HUES6 (cell line): ENCODE data around the gene PADI1.

Experiments used
- H3K27ac ChIP-seq: 2 replicates; pipeline ENCODE4 v1.7.0; 2013; ENCODE audit warnings: low read depth, mild to moderate bottlenecking, low read length, inconsistent platforms
- H3K27me3 ChIP-seq: 2 replicates; pipeline ENCODE4 v1.6.1; 2013; ENCODE audit warnings: low read length; ENCODE audit not compliant: control insufficient read depth, insufficient read depth
- H3K36me3 ChIP-seq: 2 replicates; pipeline ENCODE4 v1.6.1; 2013; ENCODE audit warnings: low read length; ENCODE audit not compliant: control insufficient read depth, insufficient read depth
- H3K4me1 ChIP-seq: 2 replicates; pipeline ENCODE4 v1.6.1; 2013; ENCODE audit warnings: low read length; ENCODE audit not compliant: control insufficient read depth, insufficient read depth
- H3K4me3 ChIP-seq: 2 replicates; pipeline ENCODE4 v1.5.1; 2013; ENCODE audit warnings: low read depth, low read length
- H3K9ac ChIP-seq: one replicate; pipeline ENCODE4 v1.6.1; 2013; ENCODE audit warnings: mild to moderate bottlenecking, low read length
- H3K9me3 ChIP-seq: 2 replicates; pipeline ENCODE4 v1.6.1; 2013; ENCODE audit warnings: low read depth, low read length; ENCODE audit not compliant: control insufficient read depth, insufficient read depth

PADI1 gene

GRCh38 chr1:17278996-17279830 is 74.3 kb downstream of the PADI1 start:
- Histone ChIP-seq H3K4me1 (0 out of 2 replicates have a peak, but pooled peaks cover 4% of the 10 kb centered on the region), H3K9me3 (no peaks in the 10 kb centered on the region), H3K27ac (no peak overlapping the region), H3K36me3 (no peaks in the 10 kb centered on the region), H3K27me3 (no peaks in the 10 kb centered on the region), H3K4me3 (no peak overlapping the region), H3K9ac (no peak overlapping the region)

- no peak overlapping the region for H3K27ac ChIP-seq
- H3K27me3 ChIP-seq: no peaks in the 10 kb centered on the region
- H3K36me3 ChIP-seq: no peaks in the 10 kb centered on the region
Observed at GRCh38 chr1:17280436-17280835, 75.5 kb downstream of the PADI1 start.

GRCh38 chr1:17280894-17281293 is 76.0 kb downstream of the PADI1 start:
- no peak overlapping the region for H3K9ac ChIP-seq
- no peaks in the 10 kb centered on the region for H3K9me3 ChIP-seq
- H3K4me1 ChIP-seq: no peaks in the 10 kb centered on the region
- no peak overlapping the region for H3K27ac ChIP-seq
- no peak overlapping the region for H3K4me3 ChIP-seq
- H3K27me3 ChIP-seq: no peaks in the 10 kb centered on the region
- H3K36me3 ChIP-seq: no peaks in the 10 kb centered on the region

More at GRCh38 chr1:17280436-17280835, 75.5 kb downstream of the PADI1 start:
- Histone ChIP-seq H3K9me3 (no peaks in the 10 kb centered on the region), H3K4me1 (no peaks in the 10 kb centered on the region), H3K4me3 (no peak overlapping the region), H3K9ac (no peak overlapping the region)

- Histone ChIP-seq H3K27me3 (no peaks in the 10 kb centered on the region), H3K9ac (no peak overlapping the region), H3K4me3 (no peak overlapping the region), H3K9me3 (no peaks in the 10 kb centered on the region), H3K27ac (no peak overlapping the region), H3K36me3 (no peaks in the 10 kb centered on the region), H3K4me1 (no peaks in the 10 kb centered on the region)
Observed at GRCh38 chr1:17281775-17282181, 76.8 kb downstream of the PADI1 start.

GRCh38 chr1:17282836-17283235 is 77.9 kb downstream of the PADI1 start:
- H3K9ac ChIP-seq: no peak overlapping the region
- H3K27ac ChIP-seq: no peak overlapping the region
- no peak overlapping the region for H3K4me3 ChIP-seq
- H3K9me3 ChIP-seq: no peaks in the 10 kb centered on the region
- no peaks in the 10 kb centered on the region for H3K27me3 ChIP-seq
- H3K36me3 ChIP-seq: no peaks in the 10 kb centered on the region
- H3K4me1 ChIP-seq: peaks cover 3% of the 10 kb centered on the region; the same call in 1 of the 2 replicates

GRCh38 chr1:17286646-17287045 is 81.7 kb downstream of the PADI1 start:
- no peaks in the 10 kb centered on the region for H3K27me3 ChIP-seq
- no peak overlapping the region for H3K9ac ChIP-seq
- no peaks in the 10 kb centered on the region for H3K36me3 ChIP-seq
- no peaks in the 10 kb centered on the region for H3K9me3 ChIP-seq
- no peak overlapping the region for H3K4me3 ChIP-seq
- H3K4me1 ChIP-seq: peaks cover 3% of the 10 kb centered on the region; the same call in 1 of the 2 replicates
- H3K27ac ChIP-seq: no peak overlapping the region

GRCh38 chr1:17287130-17287776 is 82.3 kb downstream of the PADI1 start:
- H3K4me3 ChIP-seq: no peak overlapping the region
- no peak overlapping the region for H3K27ac ChIP-seq
- H3K9me3 ChIP-seq: no peaks in the 10 kb centered on the region
- no peaks in the 10 kb centered on the region for H3K36me3 ChIP-seq
- no peaks in the 10 kb centered on the region for H3K27me3 ChIP-seq
- peaks cover 3% of the 10 kb centered on the region; the same call in 1 of the 2 replicates for H3K4me1 ChIP-seq
- no peak overlapping the region for H3K9ac ChIP-seq

- H3K9ac ChIP-seq: no peak overlapping the region
- no peaks in the 10 kb centered on the region for H3K27me3 ChIP-seq
- H3K9me3 ChIP-seq: no peaks in the 10 kb centered on the region
- H3K27ac ChIP-seq: no peak overlapping the region
- peaks cover 3% of the 10 kb centered on the region; the same call in 1 of the 2 replicates for H3K4me1 ChIP-seq
- no peak overlapping the region for H3K4me3 ChIP-seq
- H3K36me3 ChIP-seq: no peaks in the 10 kb centered on the region
Observed at GRCh38 chr1:17289721-17290120, 84.8 kb downstream of the PADI1 start.

- no peaks in the 10 kb centered on the region for H3K27me3 ChIP-seq
- H3K9ac ChIP-seq: no peak overlapping the region
- no peak overlapping the region for H3K27ac ChIP-seq
- no peak overlapping the region for H3K4me3 ChIP-seq
- H3K9me3 ChIP-seq: no peaks in the 10 kb centered on the region
- H3K4me1 ChIP-seq: peaks cover 3% of the 10 kb centered on the region; the same call in 1 of the 2 replicates
- no peaks in the 10 kb centered on the region for H3K36me3 ChIP-seq
Observed at GRCh38 chr1:17290553-17290952, 85.6 kb downstream of the PADI1 start.

GRCh38 chr1:17292299-17293160 is 87.6 kb downstream of the PADI1 start:
- Histone ChIP-seq H3K27ac (no peak overlapping the region), H3K4me3 (no peak overlapping the region), H3K9ac (no peak overlapping the region), H3K9me3 (no peaks in the 10 kb centered on the region), H3K4me1 (no peaks in the 10 kb centered on the region), H3K27me3 (no peaks in the 10 kb centered on the region), H3K36me3 (no peaks in the 10 kb centered on the region)
